ENCODE results near the gene USP49.
"Not testable (repeated sequence)": the region's sequence is repeated elsewhere in the genome, so short reads cannot be mapped to it uniquely, and the experiment has no call there.

Gene USP49

GRCh38 chr6:41779788-41780550 is 115.2 kb downstream of the USP49 start, which contains the start of gene FRS3:
TSS of gene FRS3 (minus strand) at chr6:41779900. CDS start at chr6:41776987, 2,913 bp downstream.
- no peak for DNase-seq (ENCODE audit: low read depth)

GRCh38 chr6:41779336-41779735 is 115.8 kb downstream of the USP49 start:
- DNase-seq (ENCODE audit: low read depth): no peak

GRCh38 chr6:41778895-41779294 is 116.3 kb downstream of the USP49 start:
- no peak for DNase-seq (ENCODE audit: low read depth)

DNA sequence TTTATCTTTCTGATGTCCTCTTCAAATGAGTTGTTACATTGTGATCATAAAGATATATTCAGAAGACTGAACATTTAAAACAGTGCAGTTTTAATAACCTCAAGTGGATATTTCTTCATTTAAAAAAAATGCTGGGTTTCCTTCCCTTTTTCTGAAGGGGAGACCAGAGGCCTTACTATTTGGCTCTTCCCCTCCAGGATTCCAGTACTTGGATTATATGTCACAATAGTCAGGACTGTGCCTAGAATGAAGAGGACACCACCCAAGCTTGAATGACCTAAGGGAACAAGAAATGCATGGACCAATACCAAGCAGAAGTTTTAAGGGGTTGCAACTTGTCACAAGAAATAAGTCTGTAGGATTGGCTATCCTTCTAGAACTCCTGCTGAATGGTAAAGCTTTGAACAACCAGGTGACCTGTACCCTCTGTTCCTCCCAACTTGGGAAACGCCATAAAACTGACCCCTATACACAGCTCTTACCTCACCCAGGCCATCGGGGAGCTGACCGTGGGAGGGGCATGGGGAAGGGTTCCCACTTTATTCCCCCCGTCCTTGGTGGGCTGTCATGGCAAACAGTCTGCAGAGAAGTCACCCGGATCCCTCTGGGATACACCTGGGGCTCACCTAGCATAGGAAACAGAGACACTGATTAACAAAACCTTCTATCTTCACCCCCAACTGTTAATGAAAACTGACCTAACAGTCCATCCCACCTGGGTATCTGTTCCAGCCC is 117.5 kb downstream of the USP49 start:
- DNase-seq (ENCODE audit: low read depth): no peak

DNA sequence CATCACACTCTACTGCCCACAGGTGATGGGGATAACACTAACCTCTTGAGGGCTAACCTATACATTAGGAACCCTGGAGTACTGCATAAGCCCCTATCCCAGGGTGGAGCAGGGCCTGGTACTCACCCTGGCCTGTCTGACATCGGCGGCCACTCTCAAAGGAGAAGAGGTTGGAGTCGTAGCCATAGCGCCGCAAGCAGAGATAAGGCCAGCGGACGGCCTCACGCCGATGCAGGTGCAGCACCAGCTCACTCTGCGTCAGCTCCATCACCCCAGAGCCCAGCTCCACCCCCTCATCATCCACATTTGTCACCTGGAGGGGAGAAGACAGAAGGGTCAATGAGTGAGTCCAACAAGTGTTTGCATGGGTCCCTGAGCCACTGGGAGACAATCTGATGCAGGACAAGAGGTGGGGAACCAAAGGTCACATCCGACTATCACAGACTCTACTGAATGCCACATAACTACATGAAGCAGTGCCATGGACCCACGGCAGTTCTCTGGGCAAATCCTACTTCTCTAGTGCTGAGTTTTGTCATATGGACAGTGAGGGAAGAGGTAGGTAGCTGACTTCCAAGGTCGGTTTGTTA is 119.8 kb downstream of the USP49 start:
- DNase-seq (ENCODE audit: low read depth): no peak

DNA sequence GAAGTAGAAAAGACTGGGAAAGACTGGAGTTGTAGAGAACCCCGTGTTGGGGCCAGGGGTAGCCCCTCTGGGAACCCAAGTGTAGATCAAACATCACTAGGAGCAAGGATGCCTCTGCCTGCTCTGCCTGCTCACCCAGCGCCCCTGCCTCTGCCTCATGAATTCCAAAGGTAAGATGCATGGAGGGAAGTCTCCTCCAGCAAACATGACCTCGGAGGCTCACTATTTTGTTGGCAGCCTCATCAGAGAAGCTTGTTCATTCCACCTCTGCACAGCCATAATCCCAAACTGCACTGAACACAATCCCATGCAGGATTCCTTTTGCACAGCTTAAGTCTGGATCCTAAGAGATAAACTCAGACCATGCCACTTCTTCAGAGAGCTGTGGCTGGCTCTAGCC is 120.3 kb downstream of the USP49 start:
- no peak for DNase-seq (ENCODE audit: low read depth)

DNA sequence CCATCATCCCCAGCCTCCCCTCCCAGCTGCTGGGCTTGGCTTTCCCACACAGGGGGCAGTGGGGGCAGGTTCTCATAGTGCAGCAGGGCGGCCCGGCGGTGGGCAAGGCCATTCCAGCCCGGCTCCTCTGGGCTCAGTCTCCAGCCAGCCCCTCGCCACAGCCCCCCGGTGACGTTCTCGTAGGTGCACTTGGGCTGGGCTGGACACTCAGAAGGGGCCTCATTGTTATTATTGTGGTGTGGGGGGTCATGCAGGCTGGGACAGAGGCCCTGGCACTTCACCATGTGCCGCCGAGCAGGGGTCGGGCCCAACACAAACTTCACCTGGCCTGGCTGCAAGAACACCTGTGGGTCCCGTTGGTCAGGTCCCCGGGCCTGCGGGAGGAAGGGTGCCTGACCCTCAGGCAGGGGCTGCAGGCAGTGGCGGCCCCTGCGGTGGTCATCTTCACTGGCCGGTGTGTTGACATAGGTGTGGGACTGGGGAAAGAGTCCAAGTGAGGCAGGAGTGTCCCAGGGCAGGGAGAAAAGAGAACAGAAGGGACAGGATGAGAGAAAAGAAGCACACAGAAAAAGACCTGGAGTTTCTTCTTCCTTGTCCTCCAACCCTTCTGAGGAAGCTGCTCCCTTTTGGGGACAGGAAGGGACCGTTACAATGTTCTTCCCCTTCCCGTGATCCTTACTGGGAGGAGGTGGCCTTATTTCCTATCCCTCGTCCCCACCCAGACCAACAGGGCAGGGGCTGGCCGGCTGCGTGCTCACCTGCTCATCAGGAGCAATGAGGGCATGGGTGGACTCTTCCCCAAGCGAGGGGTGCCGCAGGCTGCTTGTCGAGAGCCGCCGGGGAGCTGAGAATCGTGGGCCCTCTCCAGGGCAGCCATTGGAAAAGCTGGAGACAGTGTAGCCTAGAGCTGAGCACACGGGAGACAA is 123.9 kb downstream of the USP49 start:
- no peak for DNase-seq (ENCODE audit: low read depth)

DNA sequence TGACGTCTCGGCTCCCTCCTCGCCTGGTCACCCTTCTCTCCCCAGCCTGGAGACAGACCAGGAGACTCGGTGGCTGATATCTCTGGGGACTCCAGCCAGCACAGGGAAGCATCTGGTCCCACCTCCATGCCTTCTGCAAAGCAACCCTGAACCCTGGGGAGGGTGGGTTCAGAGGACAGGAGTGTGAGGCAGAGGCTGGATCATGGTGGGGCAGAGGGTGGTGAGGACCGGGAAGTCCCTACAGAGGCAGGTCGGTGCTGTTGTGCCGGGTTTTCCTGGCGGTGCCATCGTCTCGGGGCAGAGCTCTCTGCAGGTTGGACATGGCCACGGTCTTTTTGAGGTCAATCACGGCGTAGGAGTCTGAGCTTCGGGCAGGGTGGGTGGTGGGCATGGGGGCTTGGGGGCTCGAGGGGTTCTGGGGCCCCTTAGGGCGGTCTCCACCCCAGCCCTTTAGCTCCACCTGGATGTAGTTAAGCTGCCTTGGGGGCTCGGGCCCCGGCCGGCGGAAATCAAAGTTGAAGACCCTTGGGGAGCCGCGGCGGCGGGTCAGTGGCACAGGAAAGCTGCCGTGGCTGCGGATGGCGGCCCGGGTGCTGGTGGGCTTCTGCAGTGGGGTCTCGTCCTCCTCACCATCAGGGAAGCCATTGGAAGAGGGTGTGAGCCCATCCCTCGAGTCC is 124.7 kb downstream of the USP49 start:
- DNase-seq (ENCODE audit: low read depth): no peak

DNA sequence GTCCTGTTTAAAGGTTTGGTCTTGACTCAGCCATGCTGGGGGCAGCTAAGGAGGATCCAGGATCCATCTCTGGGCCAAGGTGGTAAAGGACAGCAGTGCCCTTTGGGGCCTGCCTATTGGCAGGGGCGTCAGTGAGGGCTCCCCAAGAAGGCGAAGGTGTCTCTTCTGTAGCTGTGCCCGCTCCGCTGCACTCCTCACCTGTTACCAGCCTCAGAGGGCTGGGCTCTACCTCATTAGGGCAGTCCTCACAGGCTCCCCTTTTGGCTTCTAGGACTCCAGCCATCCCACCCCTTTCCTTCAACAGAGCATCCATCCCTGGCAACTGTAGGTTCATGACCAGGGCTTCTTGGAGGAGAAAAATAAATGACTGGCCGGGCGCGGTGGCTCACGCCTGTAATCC is 125.8 kb downstream of the USP49 start:
- DNase-seq (ENCODE audit: low read depth): no peak

DNA sequence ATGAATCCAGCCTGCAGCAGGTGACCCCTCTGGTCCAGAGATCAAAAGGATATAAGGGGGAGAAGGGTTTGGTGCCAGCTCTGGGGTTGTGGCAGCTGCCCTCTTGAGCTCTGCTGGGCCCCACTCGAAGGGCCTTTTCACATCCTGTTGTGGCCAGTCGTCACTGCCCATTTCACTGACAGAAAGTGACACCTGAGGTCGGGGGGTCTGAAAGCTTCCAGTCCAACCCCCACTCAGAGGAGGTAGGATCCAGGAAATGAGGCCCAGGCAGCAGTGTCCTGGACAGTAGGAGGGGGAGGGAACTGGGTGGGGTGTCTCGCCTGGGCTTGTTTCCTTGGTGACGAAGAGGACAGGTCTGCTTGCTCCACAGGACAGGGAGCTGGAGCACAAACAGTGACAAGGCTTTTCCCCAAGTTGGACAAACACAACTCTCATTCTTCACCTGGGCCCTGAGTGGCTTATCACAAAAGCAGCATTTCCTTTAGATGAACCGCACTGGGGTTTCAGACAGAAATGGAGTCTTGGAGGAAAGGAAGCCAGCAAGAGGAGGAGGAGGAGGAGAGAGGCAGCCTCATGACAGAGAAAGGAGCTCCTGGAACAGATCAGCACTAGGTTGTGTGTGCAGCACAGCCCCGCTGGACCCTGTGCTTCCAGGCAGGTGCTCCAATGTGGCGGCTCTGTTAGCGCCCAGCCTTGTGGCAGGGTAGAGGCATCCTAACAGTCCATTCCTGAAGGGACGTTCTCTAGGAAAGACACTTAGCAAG is 126.4 kb downstream of the USP49 start:
- DNase-seq (ENCODE audit: low read depth): no peak

DNA sequence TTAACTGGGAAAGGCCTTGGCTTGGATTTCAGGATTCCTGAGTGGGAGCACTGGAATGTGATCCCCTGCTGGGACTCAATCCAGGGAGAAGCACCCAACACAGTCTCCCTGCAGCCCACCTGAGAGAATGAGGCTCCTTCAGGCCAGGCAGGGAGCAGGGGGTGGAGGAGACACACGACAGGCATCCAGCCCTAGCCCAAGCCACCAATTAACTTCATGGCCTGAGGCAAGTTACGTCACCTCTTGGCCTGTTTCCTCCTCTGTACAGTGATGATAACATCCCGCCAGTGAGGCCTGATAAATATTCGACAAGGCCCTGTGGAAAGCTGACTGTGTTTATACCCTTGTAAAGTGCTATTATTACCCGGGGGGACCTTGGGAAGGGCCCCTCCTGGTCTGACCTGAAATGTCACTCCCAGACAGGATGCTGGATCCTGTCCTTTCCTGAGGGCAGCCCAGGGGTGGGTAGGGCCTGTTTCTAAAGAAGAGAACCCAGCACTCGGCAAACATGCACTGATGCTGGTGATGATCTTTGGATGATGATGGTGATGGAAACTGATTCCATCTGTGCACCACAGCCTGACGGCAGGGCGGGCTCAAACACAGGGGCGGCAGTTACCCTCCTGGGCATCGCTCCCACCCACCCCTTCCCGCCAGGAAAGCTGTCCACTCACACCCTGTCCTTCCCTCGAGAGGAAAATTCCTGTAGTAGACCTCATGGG is 127.9 kb downstream of the USP49 start:
- DNase-seq (ENCODE audit: low read depth): peak; percentile 72

DNA sequence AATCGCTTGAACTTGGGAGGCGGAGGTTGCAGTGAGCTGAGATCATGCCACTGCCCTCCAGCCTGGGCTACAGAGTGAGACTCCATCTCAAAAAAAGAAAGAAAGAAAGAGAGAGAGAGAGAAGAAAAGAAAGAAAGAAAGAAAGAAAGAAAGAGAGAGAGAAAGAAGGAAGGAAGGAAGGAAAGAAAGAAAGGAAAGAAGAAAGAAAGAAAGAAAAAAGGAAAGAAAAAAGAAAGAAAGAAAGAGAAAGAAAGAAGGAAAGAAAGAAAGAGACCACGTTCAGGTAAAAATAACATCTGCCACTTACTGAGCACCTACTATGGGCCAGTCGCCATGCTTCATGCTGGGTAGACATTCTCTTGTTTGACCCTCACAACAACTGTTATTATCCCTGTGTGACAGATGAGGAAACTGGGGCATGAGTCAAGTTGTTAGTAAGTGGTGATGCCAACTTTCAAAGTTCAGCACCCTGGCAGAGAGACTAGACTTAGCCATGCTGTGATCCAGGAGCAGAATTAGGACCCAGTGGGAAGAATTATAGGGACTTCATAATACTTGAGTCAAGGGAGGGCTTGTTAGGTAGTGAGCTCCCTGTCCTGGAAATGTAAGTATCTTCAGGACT is 129.0 kb downstream of the USP49 start:
- not testable (repeated sequence) for DNase-seq (ENCODE audit: low read depth)

- DNase-seq (ENCODE audit: low read depth): no peak
These were observed 131.7 kb downstream of the USP49 start for GRCh38 chr6:41763470-41763869.

DNA sequence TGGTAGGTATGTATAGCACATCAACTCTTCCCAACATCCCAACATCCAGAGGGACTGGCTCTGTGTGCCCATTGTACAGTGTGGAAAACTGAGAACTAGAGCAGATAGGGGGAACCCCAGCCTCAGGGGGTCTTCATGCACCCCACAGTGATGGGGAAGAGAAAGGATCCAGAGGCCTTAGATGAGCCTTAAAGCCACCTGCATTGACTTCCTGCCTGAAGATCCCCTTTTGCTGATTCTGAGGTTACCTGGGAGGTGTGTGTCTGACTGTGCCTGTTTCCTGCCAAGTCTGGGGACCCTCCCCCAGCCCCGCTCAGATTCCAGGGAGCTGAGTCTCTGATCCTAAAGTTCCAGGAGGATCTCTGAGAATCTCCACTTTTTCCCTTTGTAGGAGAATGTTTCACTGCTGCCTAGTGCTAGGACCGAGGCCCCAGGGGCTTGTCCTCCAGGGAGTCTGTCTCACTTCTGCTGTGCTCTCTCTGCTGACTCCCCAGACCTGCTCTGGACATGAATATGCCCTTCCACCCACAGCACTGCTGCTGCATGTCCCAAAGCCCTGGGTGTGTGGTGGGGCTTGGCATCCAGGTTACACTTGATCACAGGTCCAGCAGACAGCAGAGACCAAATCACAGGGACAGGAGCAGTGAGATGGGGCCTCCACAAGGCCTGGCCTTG is 135.1 kb downstream of the USP49 start:
- DNase-seq (ENCODE audit: low read depth): no peak

GRCh38 chr6:41759106-41759904 is 135.9 kb downstream of the USP49 start:
- no peak for DNase-seq (ENCODE audit: low read depth)

DNA sequence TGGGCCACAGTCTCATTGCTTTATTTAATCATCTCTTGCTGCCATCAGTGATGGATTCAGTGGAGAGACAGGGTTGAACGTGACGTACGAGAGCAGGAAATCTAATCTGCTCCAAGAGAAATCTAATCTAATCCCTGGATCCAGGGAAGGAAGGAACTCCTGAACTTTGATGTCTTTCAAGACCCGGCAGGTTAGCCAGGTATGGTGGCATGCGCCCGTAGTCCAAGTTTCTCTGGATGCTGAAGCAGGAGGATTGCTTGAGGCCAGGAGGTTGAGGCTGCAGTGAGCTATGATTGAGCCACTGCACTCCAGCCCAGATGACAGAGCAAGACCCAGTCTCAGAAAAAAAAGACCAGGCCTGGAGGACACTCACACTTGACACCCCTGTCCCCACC is 136.5 kb downstream of the USP49 start:
- DNase-seq (ENCODE audit: low read depth): no peak

GRCh38 chr6:41757931-41758640 is 137.1 kb downstream of the USP49 start:
- no peak for DNase-seq (ENCODE audit: low read depth)
